Tibial nerve (tissue), 4 donors: Measurements from ENCODE around the gene UGT1A1. TPM values are rescaled to one million over a fixed set of nuclear protein-coding genes. Genes with fewer than 3 reads are reported as not detected.

Experiments used
- DNase-seq, 2 donors: peaks; one replicate each; pipeline ENCODE4 v3.0.0-alpha.2; 2019; ENCODE audit warnings: low spot score in 2 of 2
- H3K27ac ChIP-seq, 4 donors: fragments of 200-600 bp; sonication (generic) in 3 of 4; one replicate each; pipeline ENCODE4 v1.5.1; 2017 to 2019; ENCODE audit warnings: mild to moderate bottlenecking in 1 of 4
- H3K27me3 ChIP-seq, 2 donors: fragments of 200-600 bp; sonication (generic) in 1 of 2; one replicate each; pipeline versions ENCODE4 v1.5.1 to v1.6.0; 2017 to 2019
- H3K36me3 ChIP-seq, 3 donors: fragments of 200-600 bp; sonication (generic); one replicate each; pipeline ENCODE4 v1.5.1; 2018 to 2019
- H3K4me1 ChIP-seq, 4 donors: fragments of 200-600 bp; sonication (generic) in 3 of 4; one replicate each; pipeline ENCODE4 v1.5.1; 2017 to 2019
- H3K4me3 ChIP-seq, 4 donors: fragments of 200-600 bp; sonication (generic) in 3 of 4; one replicate each; pipeline ENCODE4 v1.5.1; 2017 to 2019; ENCODE audit warnings: mild to moderate bottlenecking in 1 of 4, moderate library complexity in 1 of 4
- H3K9me3 ChIP-seq, 4 donors: fragments of 200-600 bp; sonication (generic) in 3 of 4; one replicate each; pipeline ENCODE4 v1.5.1; 2017 to 2019
- CTCF ChIP-seq, 5 experiments: fragments of 200-600 bp in 3 of 5; fragments of 450-650 bp in 2 of 5; sonication (generic) in 3 of 5; IDR thresholded peaks; one replicate each; pipeline ENCODE4 v1.5.1; 2016 to 2019; ENCODE audit warnings: antibody characterized with exemption in 5 of 5, mild to moderate bottlenecking in 3 of 5, moderate library complexity in 2 of 5
- EP300 ChIP-seq, 2 donors: sonication (generic); formaldehyde crosslinking; IDR thresholded peaks; one replicate each; pipeline ENCODE4 v1.6.1; 2017; ENCODE audit warnings: antibody characterized with exemption in 2 of 2, mild to moderate bottlenecking in 1 of 2
- POLR2A ChIP-seq, 2 donors: fragments of 450-650 bp; IDR thresholded peaks; one replicate each; pipeline ENCODE4 v1.6.1; 2017; ENCODE audit warnings: antibody characterized with exemption in 2 of 2, mild to moderate bottlenecking in 2 of 2, moderate library complexity in 2 of 2
- WGBS, 2 donors: methylation state at CpG; one replicate each; pipeline ENCODE4 v1.1.5; 2018; 5-methylcytosine and 5-hydroxymethylcytosine counted together
- total RNA-seq, 4 donors: library from RNA; depleted of rRNA; stranded (reverse); fragments of >200 nt; gene quantifications; one replicate each; pipeline ENCODE4 v1.1.0, GENCODE V29; 2016

The UGT1A1 gene
- total RNA-seq, 4 donors from 2014 or later: not detected

- Histone ChIP-seq H3K27ac (no peak overlapping the region), H3K4me3 (no peak overlapping the region), H3K36me3 (no peaks in the 10 kb centered on the region), H3K4me1 (no peaks in the 10 kb centered on the region), H3K27me3 (no peaks in the 10 kb centered on the region), H3K9me3 (no peaks in the 10 kb centered on the region)
- TF ChIP-seq EP300 (IDR thresholded peaks at IDR 0.05) (no peak), POLR2A (IDR thresholded peaks at IDR 0.05) (no peak), CTCF (IDR thresholded peaks at IDR 0.05) (no peak)
- no peak for DNase-seq
- 78 to 81% methylated on average over 7 of the region's 7 CpGs for WGBS, 2 donors
These were observed 40.1 kb downstream of the UGT1A1 start for GRCh38 chr2:233800208-233800607.

GRCh38 chr2:233801357-233802131 is 41.5 kb downstream of the UGT1A1 start:
- Histone ChIP-seq H3K27me3 (no peaks in the 10 kb centered on the region), H3K4me3 (no peak overlapping the region), H3K36me3 (no peaks in the 10 kb centered on the region), H3K4me1 (no peaks in the 10 kb centered on the region), H3K27ac (no peak overlapping the region), H3K9me3 (no peaks in the 10 kb centered on the region)
- WGBS, 2 donors: 75 to 79% methylated on average over 9 of the region's 9 CpGs
- TF ChIP-seq POLR2A (IDR thresholded peaks at IDR 0.05) (no peak), EP300 (IDR thresholded peaks at IDR 0.05) (no peak), CTCF (IDR thresholded peaks at IDR 0.05) (no peak)
- no peak for DNase-seq

GRCh38 chr2:233802132-233802815 is 42.2 kb downstream of the UGT1A1 start:
- Histone ChIP-seq H3K27ac (no peak overlapping the region), H3K4me1 (no peaks in the 10 kb centered on the region), H3K4me3 (no peak overlapping the region), H3K36me3 (no peaks in the 10 kb centered on the region), H3K9me3 (no peaks in the 10 kb centered on the region), H3K27me3 (no peaks in the 10 kb centered on the region)
- WGBS, 2 donors: 68 to 78% methylated on average over 3 of the region's 3 CpGs
- TF ChIP-seq POLR2A (IDR thresholded peaks at IDR 0.05): no peak
- TF ChIP-seq CTCF (IDR thresholded peaks at IDR 0.05): no peak
- no peak for TF ChIP-seq EP300 (IDR thresholded peaks at IDR 0.05)
- DNase-seq: no peak

- H3K27me3 ChIP-seq: no peaks in the 10 kb centered on the region
- H3K4me3 ChIP-seq: no peak overlapping the region
- H3K9me3 ChIP-seq: no peaks in the 10 kb centered on the region
- no peaks in the 10 kb centered on the region for H3K36me3 ChIP-seq
- DNase-seq: no peak
- 73 to 82% methylated on average over 2 of the region's 2 CpGs for WGBS, 2 donors
- TF ChIP-seq EP300 (IDR thresholded peaks at IDR 0.05): no peak
- TF ChIP-seq CTCF (IDR thresholded peaks at IDR 0.05): no peak
- no peak for TF ChIP-seq POLR2A (IDR thresholded peaks at IDR 0.05)
- H3K27ac ChIP-seq: no peak overlapping the region
- H3K4me1 ChIP-seq: no peaks in the 10 kb centered on the region
These were observed 43.3 kb downstream of the UGT1A1 start for GRCh38 chr2:233803292-233803911.

- Histone ChIP-seq H3K27me3 (no peaks in the 10 kb centered on the region), H3K27ac (no peak overlapping the region), H3K4me3 (no peak overlapping the region), H3K4me1 (no peaks in the 10 kb centered on the region), H3K36me3 (no peaks in the 10 kb centered on the region), H3K9me3 (no peaks in the 10 kb centered on the region)
- DNase-seq: no peak
- no peak for TF ChIP-seq POLR2A (IDR thresholded peaks at IDR 0.05)
- no peak for TF ChIP-seq CTCF (IDR thresholded peaks at IDR 0.05)
- no peak for TF ChIP-seq EP300 (IDR thresholded peaks at IDR 0.05)
- WGBS, 2 donors: 68% methylated on average over 8 of the region's 8 CpGs
These were observed 43.9 kb downstream of the UGT1A1 start for GRCh38 chr2:233803994-233804393.
